GM18858 (cell line): ENCODE data around the gene EML3.
"Not testable (repeated sequence)": the region's sequence is repeated elsewhere in the genome, so short reads cannot be mapped to it uniquely, and the experiment has no call there.

Source experiments
- ATAC-seq: cut with Tn5 transposase; IDR thresholded peaks from one replicate; pipeline ENCODE4 v1.9.1; 2021; ENCODE audit not compliant: unreplicated experiment

EML3 gene

DNA sequence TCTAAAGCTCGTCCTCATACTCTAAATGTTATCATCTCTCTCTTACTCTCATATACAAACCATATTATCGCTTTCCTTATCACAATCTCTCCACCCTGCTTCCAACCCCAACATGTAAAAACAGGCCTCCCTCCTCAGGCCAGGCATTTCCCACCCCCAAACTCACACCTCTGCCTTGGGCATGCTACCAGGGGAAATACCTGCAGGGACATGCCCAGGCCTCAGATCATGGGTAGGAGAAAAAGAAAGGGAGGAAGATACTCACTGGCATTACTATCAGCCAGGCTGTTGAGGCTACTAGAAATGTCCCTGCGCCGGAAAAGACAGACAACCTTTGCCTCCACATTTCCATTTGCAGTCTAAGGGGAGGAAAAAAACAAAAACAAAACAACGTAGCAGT lies 12.7 kb downstream of the EML3 start:
- no peak for ATAC-seq

DNA sequence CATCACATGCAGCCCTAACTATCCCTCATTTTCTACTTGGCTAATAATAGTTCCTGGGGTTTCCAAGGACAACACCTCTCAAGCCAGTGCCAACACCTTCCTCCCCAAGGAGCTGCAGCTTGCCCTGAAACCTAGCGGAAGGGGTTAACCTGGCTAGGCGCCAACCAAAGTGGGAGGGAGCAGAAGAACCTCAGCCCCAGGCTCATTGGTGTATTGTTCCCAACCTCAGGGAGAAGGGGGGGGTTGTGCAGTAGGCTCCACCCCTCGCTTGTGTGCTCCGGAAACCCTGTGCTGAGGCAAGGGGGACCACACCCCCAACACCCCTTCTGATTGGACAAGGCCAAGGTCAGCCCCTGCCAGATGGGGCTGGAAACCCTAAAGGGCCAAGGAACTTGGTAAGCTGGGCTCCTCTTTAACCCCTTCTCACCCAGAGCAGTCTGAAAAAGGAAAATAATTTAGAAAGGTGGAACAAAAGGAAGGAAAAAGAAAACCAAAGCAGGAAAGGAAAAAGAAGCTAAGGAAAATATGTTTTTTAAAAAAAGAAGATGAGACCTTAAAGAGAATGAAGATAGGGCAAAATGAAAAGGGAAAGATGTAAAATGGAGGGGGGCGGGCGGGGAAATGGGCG lies 13.4 kb downstream of the EML3 start:
- ATAC-seq, result no peak

GRCh38 chr11:62595124-62595523 lies 17.5 kb downstream of the EML3 start:
- no peak for ATAC-seq

DNA sequence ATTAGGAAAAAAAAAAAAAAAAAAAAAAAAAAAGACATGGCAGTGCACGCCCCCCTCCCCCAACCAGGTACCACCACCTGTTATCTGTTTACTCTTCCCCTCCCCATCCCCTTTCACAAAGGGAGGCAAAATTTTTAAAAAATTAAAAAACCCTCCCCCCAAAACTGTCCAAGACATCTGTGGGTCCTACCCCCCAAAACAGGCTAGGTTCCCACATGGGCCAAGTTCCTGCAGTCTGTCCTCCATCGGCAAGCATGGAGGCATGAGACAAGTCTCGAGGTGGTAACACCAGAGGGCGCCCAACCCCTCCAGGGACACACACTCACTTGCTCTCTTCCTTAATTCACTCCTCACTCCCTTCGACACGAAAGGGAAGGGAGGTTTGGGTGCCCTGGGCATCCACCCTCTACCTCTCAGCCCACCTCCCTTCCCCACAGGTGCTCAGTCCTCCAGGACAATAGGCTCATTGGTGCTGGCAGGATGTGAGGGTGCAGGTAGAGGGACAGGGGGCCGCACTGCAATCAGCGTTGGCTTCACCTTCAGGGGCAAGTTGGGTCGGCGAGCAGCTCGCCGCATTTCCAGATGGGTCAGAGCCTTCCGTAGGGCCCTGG lies 19.0 kb downstream of the EML3 start:
- ATAC-seq, result no peak

- no peak for ATAC-seq
These were observed 19.6 kb downstream of the EML3 start for GRCh38 chr11:62592989-62593421.

GRCh38 chr11:62592146-62592815 lies 20.3 kb downstream of the EML3 start:
- no peak for ATAC-seq

GRCh38 chr11:62591448-62592145 lies 21.0 kb downstream of the EML3 start, which contains the start of gene TUT1:
Gene TUT1 (minus strand): TSS chr11:62591523. CDS start chr11:62591485, 38 bp downstream.
- ATAC-seq, result peak; percentile 67

GRCh38 chr11:62588966-62589637 lies 23.5 kb downstream of the EML3 start:
- ATAC-seq, result no peak

DNA sequence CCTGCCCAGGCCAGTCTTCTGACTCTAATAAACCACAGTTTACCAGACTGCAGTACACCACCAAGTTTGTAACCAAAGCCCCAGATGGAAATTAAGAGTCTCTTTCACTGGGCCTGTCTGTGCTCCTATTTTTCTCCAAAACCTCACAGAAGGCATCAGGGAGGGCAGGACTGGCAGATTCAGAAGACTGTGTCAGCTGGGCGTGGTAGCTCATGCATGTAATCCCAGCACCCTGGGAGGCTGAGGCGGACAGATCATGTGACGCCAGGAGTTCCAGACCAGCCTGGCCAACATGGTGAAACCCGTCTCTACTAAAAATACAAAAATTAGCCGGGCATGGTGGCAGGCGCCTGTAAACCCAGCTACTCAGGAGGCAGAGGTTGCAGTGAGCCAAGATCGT lies 27.2 kb downstream of the EML3 start:
- not testable (repeated sequence) for ATAC-seq

DNA sequence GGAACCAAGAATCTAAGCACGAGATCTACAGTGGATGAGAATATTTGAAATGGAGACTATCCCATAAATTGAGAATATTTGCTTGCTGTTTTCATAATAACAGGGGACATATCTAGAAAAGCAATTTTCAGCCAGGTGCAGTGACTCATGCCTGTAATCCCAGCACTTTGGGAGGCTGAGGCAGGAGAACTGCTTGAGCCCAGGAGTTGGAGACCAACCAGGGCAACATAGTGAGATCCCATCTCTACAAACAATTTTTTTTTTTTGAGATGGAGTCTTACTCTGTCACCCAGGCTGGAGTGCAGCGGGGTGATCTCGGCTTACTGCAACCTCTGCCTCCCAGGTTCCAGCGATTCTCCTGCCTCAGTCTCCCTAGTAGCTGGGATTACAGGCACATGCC lies 30.8 kb downstream of the EML3 start:
- ATAC-seq, result not testable (repeated sequence)

DNA sequence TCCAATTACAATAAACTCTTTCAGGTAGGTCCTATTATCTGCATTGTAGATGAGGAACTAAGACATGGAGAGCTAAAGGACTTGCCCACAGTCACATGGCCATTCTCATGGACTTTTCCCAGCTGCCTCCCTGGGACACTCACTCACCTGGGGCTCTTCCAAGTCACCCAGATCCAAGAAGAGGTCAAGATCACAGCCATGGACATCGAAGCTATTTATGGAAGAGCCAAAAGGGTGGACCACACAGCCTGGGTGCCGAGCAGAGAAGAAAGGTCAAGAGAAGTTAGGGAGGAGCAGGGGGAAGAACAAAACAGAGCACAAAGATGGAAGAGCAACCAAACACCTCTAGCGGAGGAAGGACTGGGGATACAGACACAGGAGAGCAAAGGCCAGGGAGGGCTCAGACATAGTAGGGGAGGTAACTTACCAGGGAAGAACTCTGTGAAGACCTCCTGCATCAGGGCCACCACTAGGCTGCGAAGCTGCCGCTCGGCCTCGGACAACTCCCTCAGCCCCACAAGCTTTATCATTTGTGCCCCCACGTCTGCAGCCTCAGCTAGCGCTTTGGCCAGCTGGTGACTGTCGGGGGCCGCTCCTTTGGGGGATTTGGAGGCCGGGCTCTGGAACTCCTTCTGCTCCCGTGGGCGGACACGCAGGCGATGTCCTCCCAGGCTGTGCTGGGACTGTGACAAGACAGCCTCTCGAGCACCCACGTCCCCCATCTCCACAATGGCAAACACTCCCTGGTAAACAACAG lies 31.4 kb downstream of the EML3 start:
- ATAC-seq, result no peak

DNA sequence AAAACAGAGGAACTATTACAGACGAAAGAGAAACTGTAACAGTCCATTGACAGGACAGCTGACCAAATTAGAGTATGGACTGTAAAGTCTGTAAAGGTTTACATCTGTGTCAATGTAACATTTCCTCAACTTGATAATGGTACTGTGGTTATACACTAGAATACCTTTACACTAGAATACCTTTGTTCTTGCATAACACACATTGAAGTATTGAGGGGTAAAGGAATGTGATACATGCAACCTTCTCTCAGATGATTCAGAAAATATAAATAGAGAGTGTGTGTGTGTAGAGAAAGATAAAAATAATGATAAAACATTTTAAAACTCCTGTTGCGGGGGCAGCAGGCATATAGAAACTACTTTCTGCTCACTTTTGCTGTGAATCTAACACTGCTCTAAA lies 33.3 kb downstream of the EML3 start:
- ATAC-seq, result no peak

- no peak for ATAC-seq
These were observed 34.0 kb downstream of the EML3 start for GRCh38 chr11:62578541-62578940.

DNA sequence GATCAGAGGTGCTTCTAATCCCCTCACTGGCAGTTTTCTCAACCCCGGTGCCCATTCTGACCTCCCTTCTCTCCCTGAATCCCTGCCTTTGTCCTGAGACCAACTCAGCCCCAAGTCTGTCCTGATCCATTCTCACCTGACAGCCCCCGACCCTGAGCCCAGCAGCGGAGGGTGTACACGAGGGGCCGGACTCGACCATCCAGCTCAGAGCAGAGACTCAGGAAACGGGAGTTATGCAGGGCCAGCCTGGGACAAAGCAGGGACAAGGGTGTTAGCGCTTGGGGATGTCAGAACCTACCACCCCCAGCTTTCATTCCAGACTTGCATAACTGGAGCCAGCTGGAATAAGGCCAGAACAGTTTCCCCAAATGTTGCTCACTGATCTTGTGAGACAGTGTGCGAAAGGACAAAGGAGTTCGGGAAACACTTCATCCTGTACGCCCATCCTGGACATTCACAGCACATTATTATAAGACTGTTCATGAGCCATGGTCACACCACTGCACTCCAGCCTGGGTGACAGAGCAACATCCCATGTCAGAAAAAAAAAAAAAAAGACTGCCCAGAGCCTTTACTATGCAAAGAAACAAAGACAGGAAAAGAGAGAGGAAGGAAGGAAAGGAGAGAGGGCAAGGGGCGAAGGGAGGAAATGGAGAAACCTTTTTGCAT lies 35.4 kb downstream of the EML3 start:
- ATAC-seq, result no peak

GRCh38 chr11:62575837-62576236 lies 36.7 kb downstream of the EML3 start:
- ATAC-seq, result no peak

- no peak for ATAC-seq
These were observed 37.4 kb downstream of the EML3 start for GRCh38 chr11:62575156-62575555.

DNA sequence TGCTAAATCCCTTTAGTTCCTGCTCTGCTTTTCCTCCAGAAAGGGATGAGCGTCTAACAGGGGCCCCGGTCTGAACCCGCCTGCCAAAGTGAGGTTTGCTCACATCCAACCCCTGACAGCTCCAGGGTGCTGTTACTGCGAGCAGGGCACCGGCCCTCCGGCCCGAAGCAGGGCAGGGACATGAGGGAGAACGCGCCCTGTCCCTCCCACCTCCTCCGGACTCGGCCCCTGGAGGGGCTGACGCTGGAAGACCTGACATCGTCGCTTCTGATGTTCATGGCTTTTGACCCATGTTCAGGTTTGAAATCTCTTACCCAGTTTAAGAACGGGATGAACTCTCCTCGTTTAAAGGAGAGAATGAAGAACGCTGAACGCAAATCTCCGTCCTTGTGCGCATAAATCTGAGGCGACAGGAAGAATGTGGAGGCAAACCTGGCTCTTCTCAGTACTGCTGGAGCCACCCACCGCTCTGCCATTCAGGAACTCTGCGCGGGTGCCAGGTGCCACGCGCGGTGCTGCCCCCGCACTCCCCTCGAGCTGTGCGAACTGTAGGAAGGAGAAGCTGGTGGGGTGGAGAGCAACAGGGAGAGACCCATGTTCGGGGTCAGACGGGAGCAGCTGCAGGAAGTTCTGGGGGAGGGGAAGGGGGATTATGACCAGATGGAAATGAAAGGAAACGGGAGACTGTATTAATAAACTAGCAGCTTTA lies 38.1 kb downstream of the EML3 start:
- no peak for ATAC-seq

- peak; percentile 71 for ATAC-seq
These were observed 38.8 kb downstream of the EML3 start, which contains the start of gene EEF1G for GRCh38 chr11:62573592-62574362. Gene EEF1G (minus strand): TSS chr11:62573891. CDS start chr11:62573842, 49 bp downstream.
